Mesodermal cell (in vitro differentiated cells): ENCODE results near the gene L3MBTL4.
"Not testable (repeated sequence)": the region's sequence is repeated elsewhere in the genome, so short reads cannot be mapped to it uniquely, and the experiment has no call there.

Source experiments
- H3K27ac ChIP-seq: 2 replicates; pipeline ENCODE4 v1.7.0; 2013; ENCODE audit warnings: mild to moderate bottlenecking, low read depth, low read length, moderate library complexity; ENCODE audit not compliant: severe bottlenecking
- H3K36me3 ChIP-seq: 2 replicates; pipeline ENCODE4 v1.7.1; 2013; ENCODE audit warnings: mild to moderate bottlenecking, low read length, moderate library complexity; ENCODE audit not compliant: control insufficient read depth, insufficient read depth
- H3K4me1 ChIP-seq: one replicate; pipeline ENCODE4 v1.7.1; 2013; ENCODE audit warnings: mild to moderate bottlenecking, low read length; ENCODE audit not compliant: insufficient read depth, control insufficient read depth, poor library complexity, severe bottlenecking
- H3K4me3 ChIP-seq: 2 replicates; pipeline ENCODE4 v1.7.0; 2013; ENCODE audit warnings: low read length, control low read depth, mild to moderate bottlenecking; ENCODE audit not compliant: insufficient read depth, poor library complexity, severe bottlenecking; ENCODE audit errors: extremely low read depth
- H3K9me3 ChIP-seq: 2 replicates; pipeline ENCODE4 v1.7.1; 2013; ENCODE audit warnings: mild to moderate bottlenecking, low read length, moderate library complexity; ENCODE audit not compliant: control insufficient read depth
- WGBS, 2 experiments: methylation state at CpG; one replicate each; pipeline ENCODE4 v1.1.5; 2013; ENCODE audit warnings: missing lambda C conversion rate in 2 of 2; ENCODE audit not compliant: insufficient coverage in 2 of 2; 5-methylcytosine and 5-hydroxymethylcytosine counted together

The L3MBTL4 gene

GRCh38 chr18:6199777-6200176 is 214.9 kb downstream of the L3MBTL4 start:
- Histone ChIP-seq H3K27ac (no peak overlapping the region), H3K36me3 (no peaks in the 10 kb centered on the region), H3K4me3 (no peak overlapping the region), H3K4me1 (no peaks in the 10 kb centered on the region), H3K9me3 (no peaks in the 10 kb centered on the region)
- 87 to 91% methylated on average over 1 of the region's 1 CpG for whole genome bisulfite sequencing, 2 experiments

GRCh38 chr18:6198585-6198984 is 216.1 kb downstream of the L3MBTL4 start:
- no peak overlapping the region for H3K27ac ChIP-seq
- no peak overlapping the region for H3K4me3 ChIP-seq
- no peaks in the 10 kb centered on the region for H3K36me3 ChIP-seq
- no peaks in the 10 kb centered on the region for H3K4me1 ChIP-seq
- H3K9me3 ChIP-seq: no peaks in the 10 kb centered on the region
- no CpG with 5 or more reads among the region's 1 CpG for WGBS, 2 experiments

GRCh38 chr18:6194640-6195039 is 220.1 kb downstream of the L3MBTL4 start:
- Histone ChIP-seq H3K9me3 (peaks cover 2% of the 10 kb centered on the region), H3K27ac (no peak overlapping the region), H3K4me1 (no peaks in the 10 kb centered on the region), H3K4me3 (no peak overlapping the region), H3K36me3 (no peaks in the 10 kb centered on the region)
- 93 to 94% methylated on average over 2 of the region's 2 CpGs for WGBS, 2 experiments

- H3K4me1 ChIP-seq, H3K9me3 ChIP-seq, H3K27ac ChIP-seq, H3K36me3 ChIP-seq, H3K4me3 ChIP-seq: not testable (repeated sequence)
- WGBS, 2 experiments: 86 to 100% methylated on average over 1 of the region's 3 CpGs
Measured at GRCh38 chr18:6185782-6186181, 228.9 kb downstream of the L3MBTL4 start.

- Histone ChIP-seq H3K4me1 (no peaks in the 10 kb centered on the region), H3K9me3 (no peaks in the 10 kb centered on the region), H3K36me3 (no peaks in the 10 kb centered on the region), H3K27ac (no peak overlapping the region), H3K4me3 (no peak overlapping the region)
- 100% methylated on average over 1 to 2 of the region's 8 CpGs for WGBS, 2 experiments
Measured at GRCh38 chr18:6174983-6175745, 239.5 kb downstream of the L3MBTL4 start.

GRCh38 chr18:6170604-6171003 is 244.1 kb downstream of the L3MBTL4 start:
- no peaks in the 10 kb centered on the region for H3K36me3 ChIP-seq
- no peak overlapping the region for H3K27ac ChIP-seq
- WGBS, 2 experiments: 93 to 100% methylated on average over 7 of the region's 7 CpGs
- no peak overlapping the region for H3K4me3 ChIP-seq
- no peaks in the 10 kb centered on the region for H3K9me3 ChIP-seq
- H3K4me1 ChIP-seq: no peaks in the 10 kb centered on the region

- 81 to 93% methylated on average over 4 of the region's 4 CpGs for WGBS, 2 experiments
- Histone ChIP-seq H3K9me3 (peaks cover 5% of the 10 kb centered on the region), H3K4me3 (no peak overlapping the region), H3K36me3 (no peaks in the 10 kb centered on the region), H3K27ac (no peak overlapping the region), H3K4me1 (no peaks in the 10 kb centered on the region)
Measured at GRCh38 chr18:6161549-6161948, 253.2 kb downstream of the L3MBTL4 start.

GRCh38 chr18:6159426-6159825 is 255.3 kb downstream of the L3MBTL4 start:
- 95 to 100% methylated on average over 2 to 3 of the region's 7 CpGs for WGBS, 2 experiments

GRCh38 chr18:6158958-6159357 is 255.8 kb downstream of the L3MBTL4 start:
- no peaks in the 10 kb centered on the region for H3K4me1 ChIP-seq
- H3K27ac ChIP-seq: no peak overlapping the region
- H3K4me3 ChIP-seq: no peak overlapping the region
- WGBS, 2 experiments: 59 to 68% methylated on average over 2 to 3 of the region's 3 CpGs
- no peaks in the 10 kb centered on the region for H3K36me3 ChIP-seq
- peaks cover 5% of the 10 kb centered on the region for H3K9me3 ChIP-seq

More at GRCh38 chr18:6159426-6159825, 255.3 kb downstream of the L3MBTL4 start:
- Histone ChIP-seq H3K27ac (no peak overlapping the region), H3K36me3 (no peaks in the 10 kb centered on the region), H3K9me3 (peaks cover 5% of the 10 kb centered on the region), H3K4me3 (no peak overlapping the region), H3K4me1 (no peaks in the 10 kb centered on the region)

GRCh38 chr18:6156446-6156845 is 258.3 kb downstream of the L3MBTL4 start:
- WGBS, 2 experiments: 80 to 95% methylated on average over 2 to 3 of the region's 6 CpGs
- H3K9me3 ChIP-seq: no peaks in the 10 kb centered on the region
- H3K4me3 ChIP-seq: no peak overlapping the region
- H3K4me1 ChIP-seq: no peaks in the 10 kb centered on the region
- no peak overlapping the region for H3K27ac ChIP-seq
- H3K36me3 ChIP-seq: no peaks in the 10 kb centered on the region

- Histone ChIP-seq H3K4me1 (no peaks in the 10 kb centered on the region), H3K4me3 (no peak overlapping the region), H3K9me3 (no peaks in the 10 kb centered on the region), H3K36me3 (no peaks in the 10 kb centered on the region), H3K27ac (no peak overlapping the region)
- WGBS, 2 experiments: no CpG with 5 or more reads among the region's 2 CpGs
Measured at GRCh38 chr18:6155707-6156106, 259.0 kb downstream of the L3MBTL4 start.
